Kidney (tissue), 14 donors: ENCODE data around the gene GNGT2. TPM values are rescaled to one million over a fixed set of nuclear protein-coding genes. Genes with fewer than 3 reads are reported as not detected.

Experiments
- DNase-seq, 5 donors: peaks; one replicate each; pipeline ENCODE4 v3.0.0-alpha.2; 2013 to 2020
- FAIRE-seq: peaks from 2 replicates; lab custom pipeline; 2012; peaks lifted over from hg19 to GRCh38; lab: Jason Lieb, UNC
- H3K27ac ChIP-seq, 2 donors: one replicate each; pipeline ENCODE4 v1.7.0; 2013; ENCODE audit warnings: low read depth in 2 of 2, low read length in 2 of 2, inconsistent platforms in 1 of 2
- H3K27me3 ChIP-seq: one replicate; pipeline ENCODE4 v1.7.1; 2013; ENCODE audit warnings: low read length, inconsistent platforms; ENCODE audit not compliant: control insufficient read depth, insufficient read depth
- H3K36me3 ChIP-seq, 3 donors: one replicate each; pipeline versions ENCODE4 v1.7.0 to v1.7.1; 2013; ENCODE audit warnings: low read length in 3 of 3, control low read depth in 1 of 3, inconsistent platforms in 1 of 3; ENCODE audit not compliant: insufficient read depth in 3 of 3, control insufficient read depth in 2 of 3
- H3K4me1 ChIP-seq, 3 donors: one replicate each; pipeline versions ENCODE4 v1.7.0 to v1.7.1; 2013; ENCODE audit warnings: low read length in 3 of 3, inconsistent platforms in 1 of 3, low read depth in 1 of 3; ENCODE audit not compliant: control insufficient read depth in 2 of 3, insufficient read depth in 2 of 3
- H3K4me3 ChIP-seq, 3 donors: one replicate each; pipeline versions ENCODE4 v1.7.0 to v1.8.1; 2013; ENCODE audit warnings: low read length in 3 of 3, control low read depth in 1 of 3, inconsistent platforms in 1 of 3
- H3K9ac ChIP-seq, 3 donors: one replicate each; pipeline versions ENCODE4 v1.7.0 to v1.7.1; 2013; ENCODE audit warnings: low read length in 3 of 3, control low read depth in 1 of 3, inconsistent platforms in 1 of 3
- H3K9me3 ChIP-seq, 3 donors: one replicate each; pipeline versions ENCODE4 v1.7.0 to v1.7.1; 2013; ENCODE audit warnings: low read length in 3 of 3, control low read depth in 1 of 3, inconsistent platforms in 1 of 3; ENCODE audit not compliant: control insufficient read depth in 2 of 3, insufficient read depth in 1 of 3
- intact Hi-C: fragments of 100-400 bp; cut with DNase I; formaldehyde crosslinking; loops from one replicate; pipeline ENCODE4 v1.11.1; 2022
- polyA plus RNA-seq: library from polyadenylated mRNA; stranded (reverse); fragments of 350-450 nt; fragmentation: Illumina TruSeq; extraction: RNeasy Lipid Tissue Mini Kit (QIAGEN cat#74804); gene quantifications from one replicate; pipeline ENCODE4 v1.2.3, GENCODE V29; 2014; ENCODE audit warnings: low read depth, low replicate concordance; ENCODE audit not compliant: insufficient read depth
- total RNA-seq: library from RNA; stranded (reverse); fragmentation: NEBNext Ultra II Directional; extraction: Animal tissue kit (Norgen Biotek cat#: 25700); gene quantifications from one replicate; pipeline ENCODE4 v1.2.1, GENCODE V29; 2021
- TF ChIP-seq, protein P1 (sequence below): IDR thresholded peaks from 3 replicates; pipeline ENCODE4 v1.5.1; 2012; ENCODE audit warnings: mild to moderate bottlenecking, moderate library complexity, borderline replicate concordance; ENCODE audit not compliant: insufficient read depth; ENCODE audit errors: extremely low read depth
- donor health status: control.
- donor health status: control.
- donor health status: control.
- donor health status: control.
- donor health status: control.
- donor health status: DM: yes; HTN: yes; CAD: no.
- donor health status: Normal renal cell carcinoma (clear cell type).

GNGT2 gene
- total and polyA plus RNA-seq, 2 donors from 2014 or later, result 4.7 to 8.3 TPM

DNA sequence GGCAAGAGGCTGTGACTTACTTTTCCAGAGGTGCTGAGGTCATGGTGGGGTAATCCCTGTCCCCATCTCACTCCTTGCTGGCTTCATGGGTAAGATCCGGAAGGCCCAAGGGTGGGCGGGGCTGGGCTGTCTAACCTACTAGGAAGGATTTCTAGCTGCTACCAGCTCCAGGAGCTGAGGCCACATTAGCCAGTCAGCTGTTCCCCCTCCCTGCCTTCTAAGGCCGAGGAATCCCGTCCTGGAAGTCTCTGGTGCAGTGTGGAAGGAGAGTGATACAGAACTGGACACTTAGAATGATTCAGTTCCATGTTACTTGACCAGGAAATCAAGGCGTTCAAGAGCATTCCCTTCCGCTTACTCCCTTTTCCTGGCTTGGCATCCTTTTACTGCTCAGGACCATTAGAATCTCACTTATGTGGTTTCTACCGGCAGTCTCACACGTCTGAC, 8.9 kb downstream of the GNGT2 start:
- Histone ChIP-seq H3K36me3 (no peaks in the 10 kb centered on the region), H3K4me1 (no peaks in the 10 kb centered on the region), H3K9ac (no peak overlapping the region), H3K27ac (no peak overlapping the region), H3K9me3 (no peaks in the 10 kb centered on the region), H3K4me3 (no peak overlapping the region), H3K27me3 (no peaks in the 10 kb centered on the region)
- no peak for DNase-seq
- intact Hi-C loops, result no loop called here
- TF ChIP-seq, protein P1, sequence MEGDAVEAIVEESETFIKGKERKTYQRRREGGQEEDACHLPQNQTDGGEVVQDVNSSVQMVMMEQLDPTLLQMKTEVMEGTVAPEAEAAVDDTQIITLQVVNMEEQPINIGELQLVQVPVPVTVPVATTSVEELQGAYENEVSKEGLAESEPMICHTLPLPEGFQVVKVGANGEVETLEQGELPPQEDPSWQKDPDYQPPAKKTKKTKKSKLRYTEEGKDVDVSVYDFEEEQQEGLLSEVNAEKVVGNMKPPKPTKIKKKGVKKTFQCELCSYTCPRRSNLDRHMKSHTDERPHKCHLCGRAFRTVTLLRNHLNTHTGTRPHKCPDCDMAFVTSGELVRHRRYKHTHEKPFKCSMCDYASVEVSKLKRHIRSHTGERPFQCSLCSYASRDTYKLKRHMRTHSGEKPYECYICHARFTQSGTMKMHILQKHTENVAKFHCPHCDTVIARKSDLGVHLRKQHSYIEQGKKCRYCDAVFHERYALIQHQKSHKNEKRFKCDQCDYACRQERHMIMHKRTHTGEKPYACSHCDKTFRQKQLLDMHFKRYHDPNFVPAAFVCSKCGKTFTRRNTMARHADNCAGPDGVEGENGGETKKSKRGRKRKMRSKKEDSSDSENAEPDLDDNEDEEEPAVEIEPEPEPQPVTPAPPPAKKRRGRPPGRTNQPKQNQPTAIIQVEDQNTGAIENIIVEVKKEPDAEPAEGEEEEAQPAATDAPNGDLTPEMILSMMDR, result no peak
- FAIRE-seq, result no peak

DNA sequence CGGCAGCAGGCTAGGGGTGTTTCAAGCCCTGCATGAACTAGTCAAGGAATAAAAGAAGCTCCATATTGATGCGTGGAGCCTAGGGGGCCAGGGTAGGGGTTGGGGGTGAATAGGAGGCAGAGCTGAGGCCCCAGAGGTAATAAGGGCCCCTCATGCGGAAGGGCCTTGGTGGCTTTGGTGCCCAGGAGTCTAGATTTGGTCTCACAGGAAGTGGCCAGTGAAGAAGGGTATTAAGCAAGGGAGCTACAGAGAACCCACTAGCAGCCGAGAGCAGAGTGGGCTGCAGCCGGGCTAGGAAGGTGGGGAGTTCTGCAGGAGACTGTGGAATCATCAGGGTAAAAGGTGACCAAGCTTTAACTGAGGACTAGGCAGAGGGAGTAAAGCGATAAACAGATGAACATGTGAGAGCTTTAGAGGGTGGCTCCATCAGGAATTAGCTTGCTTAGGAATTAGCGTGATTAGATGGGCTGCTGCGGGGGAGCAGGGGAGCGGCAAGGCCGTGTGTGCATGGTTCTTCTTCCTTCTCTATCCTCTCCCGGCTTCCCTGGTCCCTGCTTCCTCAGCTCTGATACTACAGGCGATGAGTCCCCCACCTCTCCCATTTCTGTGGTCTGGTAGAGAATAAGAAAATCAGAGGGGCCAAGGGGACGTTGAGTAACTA, 9.8 kb downstream of the GNGT2 start:
- H3K36me3 ChIP-seq, result no peaks in the 10 kb centered on the region
- H3K27ac ChIP-seq, result no peak overlapping the region
- H3K27me3 ChIP-seq, result no peaks in the 10 kb centered on the region
- FAIRE-seq, result no peak
- H3K4me3 ChIP-seq, result no peak overlapping the region
- intact Hi-C loops, result no loop called here
- H3K9ac ChIP-seq, result no peak overlapping the region
- TF ChIP-seq, protein P1, result no peak
- no peaks in the 10 kb centered on the region for H3K9me3 ChIP-seq
- DNase-seq, result no peak
- H3K4me1 ChIP-seq, result no peaks in the 10 kb centered on the region

DNA sequence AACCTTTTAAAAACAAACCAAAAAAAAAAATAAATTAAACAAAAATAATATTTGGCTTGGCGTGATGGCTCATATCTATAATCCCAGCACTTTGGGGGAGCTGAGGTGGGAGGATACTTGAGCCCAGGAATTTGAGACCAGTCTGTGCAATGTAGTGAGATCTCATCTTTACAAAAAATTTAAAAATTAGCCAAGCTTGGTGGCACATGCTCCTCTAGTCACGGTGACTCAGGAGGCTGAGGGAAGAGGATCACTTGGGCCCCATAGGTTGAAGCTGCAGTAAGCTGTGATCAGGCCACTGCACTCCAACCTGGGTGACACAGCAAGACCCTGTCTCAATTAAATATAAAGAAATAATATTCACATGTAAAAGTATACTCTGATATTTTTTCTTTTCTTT, 12.2 kb downstream of the GNGT2 start:
- intact Hi-C loops, result no loop called here
- FAIRE-seq (no peak), DNase-seq (no peak)
- Histone ChIP-seq H3K27ac (no peak overlapping the region), H3K4me3 (no peak overlapping the region), H3K36me3 (no peaks in the 10 kb centered on the region), H3K4me1 (no peaks in the 10 kb centered on the region), H3K9me3 (no peaks in the 10 kb centered on the region), H3K27me3 (no peaks in the 10 kb centered on the region), H3K9ac (no peak overlapping the region)
- TF ChIP-seq, protein P1, result no peak
